Osteocyte (in vitro differentiated cells): ENCODE data around the gene FGF18. TPM values are rescaled to one million over a fixed set of nuclear protein-coding genes. Genes with fewer than 3 reads are reported as not detected.

Experiments
- DNase-seq: peaks from one replicate; pipeline ENCODE4 v3.0.0; 2021; ENCODE audit warnings: mixed read lengths; ENCODE audit not compliant: unreplicated experiment; ENCODE audit errors: extremely low spot score
- H3K27ac Mint-ChIP-seq: one replicate; pipeline ENCODE4 v1.8.0; 2021; ENCODE audit warnings: mild to moderate bottlenecking, mixed read lengths; ENCODE audit not compliant: unreplicated experiment
- H3K27me3 Mint-ChIP-seq: one replicate; pipeline ENCODE4 v1.8.0; 2021; ENCODE audit warnings: mixed read lengths; ENCODE audit not compliant: unreplicated experiment
- H3K36me3 Mint-ChIP-seq: one replicate; pipeline ENCODE4 v1.8.0; 2021; ENCODE audit warnings: mixed read lengths; ENCODE audit not compliant: unreplicated experiment
- H3K4me1 Mint-ChIP-seq: one replicate; pipeline ENCODE4 v1.8.0; 2021; ENCODE audit warnings: mixed read lengths; ENCODE audit not compliant: unreplicated experiment
- H3K4me3 Mint-ChIP-seq: one replicate; pipeline ENCODE4 v1.8.0; 2021; ENCODE audit warnings: mild to moderate bottlenecking, moderate library complexity, mixed read lengths; ENCODE audit not compliant: unreplicated experiment
- H3K9me3 Mint-ChIP-seq: one replicate; pipeline ENCODE4 v1.8.0; 2021; ENCODE audit warnings: mixed read lengths; ENCODE audit not compliant: unreplicated experiment
- CTCF ChIP-seq: fragments of 200-600 bp; sonication (generic); IDR thresholded peaks from 2 replicates; pipeline ENCODE4 v1.5.0; 2021; ENCODE audit warnings: antibody characterized with exemption, mild to moderate bottlenecking, moderate library complexity
- total RNA-seq: library from RNA; stranded (reverse); gene quantifications from 2 replicates; pipeline ENCODE4 v1.2.1, GENCODE V29; 2021

Gene FGF18
- total RNA-seq, 1 donor from 2014 or later: 5.9 TPM

DNA sequence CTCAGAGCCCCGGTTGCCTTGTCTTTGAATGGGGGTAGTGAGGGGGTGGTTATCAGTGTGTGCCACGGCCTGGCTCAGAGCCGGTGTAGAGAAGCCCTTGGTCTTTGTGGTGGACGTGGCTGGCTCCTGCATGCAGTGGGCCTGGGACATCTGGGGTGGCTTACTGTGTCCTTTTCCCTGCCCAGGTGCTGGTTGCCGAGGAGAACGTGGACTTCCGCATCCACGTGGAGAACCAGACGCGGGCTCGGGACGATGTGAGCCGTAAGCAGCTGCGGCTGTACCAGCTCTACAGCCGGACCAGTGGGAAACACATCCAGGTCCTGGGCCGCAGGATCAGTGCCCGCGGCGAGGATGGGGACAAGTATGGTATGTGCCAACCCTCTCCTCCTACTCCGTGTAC lies 16.5 kb downstream of the FGF18 start:
- no peak for DNase-seq
- no peak for TF ChIP-seq CTCF
- H3K27ac Mint-ChIP-seq: no peak overlapping the region
- H3K36me3 Mint-ChIP-seq: no peaks in the 10 kb centered on the region
- no peak overlapping the region for H3K4me3 Mint-ChIP-seq
- H3K9me3 Mint-ChIP-seq: no peaks in the 10 kb centered on the region
- peaks cover 4% of the 10 kb centered on the region for H3K4me1 Mint-ChIP-seq
- H3K27me3 Mint-ChIP-seq: no peaks in the 10 kb centered on the region

DNA sequence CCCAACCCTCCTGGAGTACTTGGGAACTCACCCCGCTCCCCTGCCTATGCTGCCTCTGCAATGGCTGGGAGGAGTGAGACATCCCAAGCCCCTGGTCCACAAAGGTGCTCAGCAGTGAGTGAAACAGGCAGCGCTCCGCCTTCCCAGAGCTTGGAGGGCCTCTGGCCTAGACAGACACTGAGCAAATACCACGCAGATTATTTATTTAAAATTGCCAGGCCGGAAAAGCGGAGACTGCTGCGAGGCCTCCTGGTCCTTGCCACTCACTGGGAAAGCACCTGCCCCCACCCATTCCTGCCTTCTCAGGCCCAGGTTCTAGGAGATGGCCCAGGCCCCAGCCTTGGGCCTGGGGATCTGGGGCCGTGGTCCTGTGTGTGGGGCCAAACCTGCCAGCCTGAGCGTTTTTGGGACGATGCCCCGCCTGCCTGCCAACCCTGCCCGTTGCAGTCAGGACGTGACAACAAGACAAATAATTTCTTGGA lies 17.4 kb downstream of the FGF18 start:
- Mint-ChIP-seq H3K27me3 (no peaks in the 10 kb centered on the region), H3K4me3 (no peak overlapping the region), H3K4me1 (peaks cover 4% of the 10 kb centered on the region), H3K27ac (no peak overlapping the region), H3K9me3 (no peaks in the 10 kb centered on the region), H3K36me3 (no peaks in the 10 kb centered on the region)
- no peak for TF ChIP-seq CTCF
- DNase-seq: no peak

- DNase-seq: no peak
- TF ChIP-seq CTCF: no peak
- H3K27me3 Mint-ChIP-seq: no peaks in the 10 kb centered on the region
- H3K4me1 Mint-ChIP-seq: peaks cover 8% of the 10 kb centered on the region
- H3K9me3 Mint-ChIP-seq: no peaks in the 10 kb centered on the region
- no peak overlapping the region for H3K27ac Mint-ChIP-seq
- H3K36me3 Mint-ChIP-seq: no peaks in the 10 kb centered on the region
- H3K4me3 Mint-ChIP-seq: no peak overlapping the region
Measured at GRCh38 chr5:171437286-171437821, 17.9 kb downstream of the FGF18 start.

DNA sequence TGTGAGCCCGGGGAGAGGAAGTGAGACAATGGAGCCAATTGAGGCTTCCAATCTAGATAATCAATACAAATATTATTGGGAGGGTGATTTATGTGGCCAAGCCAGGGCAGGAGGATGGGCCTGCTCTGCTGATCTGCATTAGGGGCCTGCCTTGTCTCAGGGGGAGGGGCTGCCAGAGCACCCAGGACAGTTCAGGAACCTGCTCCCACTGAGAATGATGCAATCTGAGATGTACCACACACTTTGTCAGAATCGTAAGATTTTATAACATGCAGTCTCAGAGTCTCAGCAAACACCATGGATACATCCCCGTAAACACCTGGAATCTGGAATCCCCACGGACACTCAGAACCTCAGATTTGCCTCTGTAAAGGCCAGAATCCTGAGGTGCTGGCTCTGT lies 19.3 kb downstream of the FGF18 start:
- Mint-ChIP-seq H3K4me1 (peaks cover 15% of the 10 kb centered on the region), H3K9me3 (no peaks in the 10 kb centered on the region)

More for the DNA sequence above, 19.3 kb downstream of the FGF18 start:
- H3K27me3 Mint-ChIP-seq: no peaks in the 10 kb centered on the region
- no peaks in the 10 kb centered on the region for H3K36me3 Mint-ChIP-seq
- no peak overlapping the region for H3K4me3 Mint-ChIP-seq
- no peak for TF ChIP-seq CTCF
- H3K27ac Mint-ChIP-seq: no peak overlapping the region
- DNase-seq: no peak
